Measurements from ENCODE around the gene ANKHD1.
"Not testable (repeated sequence)": the region's sequence is repeated elsewhere in the genome, so short reads cannot be mapped to it uniquely, and the experiment has no call there.

ANKHD1 gene

GRCh38 chr5:140427726-140428125 is 26.1 kb downstream of the ANKHD1 start:
- DNase-seq (ENCODE audit: low read depth in 2 of 2), result not testable (repeated sequence)

GRCh38 chr5:140429724-140430123 is 28.1 kb downstream of the ANKHD1 start:
- DNase-seq (ENCODE audit: low read depth in 2 of 2), result no peak

- no peak for DNase-seq (ENCODE audit: low read depth in 2 of 2)
Measured at GRCh38 chr5:140432212-140432611, 30.6 kb downstream of the ANKHD1 start.

- DNase-seq (ENCODE audit: low read depth in 2 of 2), result no peak
Measured at GRCh38 chr5:140432916-140433315, 31.3 kb downstream of the ANKHD1 start.

GRCh38 chr5:140457368-140457767 is 55.7 kb downstream of the ANKHD1 start:
- not testable (repeated sequence) for DNase-seq (ENCODE audit: low read depth in 2 of 2)

GRCh38 chr5:140466981-140467742 is 65.5 kb downstream of the ANKHD1 start:
- DNase-seq (ENCODE audit: low read depth in 2 of 2), result no peak

GRCh38 chr5:140468188-140468587 is 66.6 kb downstream of the ANKHD1 start:
- no peak for DNase-seq (ENCODE audit: low read depth in 2 of 2)

- DNase-seq (ENCODE audit: low read depth in 2 of 2), result no peak
Measured at GRCh38 chr5:140469259-140469658, 67.6 kb downstream of the ANKHD1 start.

GRCh38 chr5:140480310-140481014 is 78.8 kb downstream of the ANKHD1 start:
- no peak for DNase-seq (ENCODE audit: low read depth in 2 of 2)

- no peak for DNase-seq (ENCODE audit: low read depth in 2 of 2)
Measured at GRCh38 chr5:140481758-140482157, 80.1 kb downstream of the ANKHD1 start.

- no peak for DNase-seq (ENCODE audit: low read depth in 2 of 2)
Measured at GRCh38 chr5:140483055-140483454, 81.4 kb downstream of the ANKHD1 start.

GRCh38 chr5:140488141-140488540 is 86.5 kb downstream of the ANKHD1 start:
- not testable (repeated sequence) for DNase-seq (ENCODE audit: low read depth in 2 of 2)

- no peak for DNase-seq (ENCODE audit: low read depth in 2 of 2)
Measured at GRCh38 chr5:140488914-140489313, 87.3 kb downstream of the ANKHD1 start.

- no peak for DNase-seq (ENCODE audit: low read depth in 2 of 2)
Measured at GRCh38 chr5:140497897-140498296, 96.3 kb downstream of the ANKHD1 start.

GRCh38 chr5:140498591-140498990 is 97.0 kb downstream of the ANKHD1 start:
- no peak for DNase-seq (ENCODE audit: low read depth in 2 of 2)

GRCh38 chr5:140502834-140503233 is 101.2 kb downstream of the ANKHD1 start:
- DNase-seq (ENCODE audit: low read depth in 2 of 2), result no peak

GRCh38 chr5:140509898-140510297 is 108.3 kb downstream of the ANKHD1 start:
- DNase-seq (ENCODE audit: low read depth in 2 of 2), result no peak

GRCh38 chr5:140513124-140513523 is 111.5 kb downstream of the ANKHD1 start:
- no peak for DNase-seq (ENCODE audit: low read depth in 2 of 2)

- no peak for DNase-seq (ENCODE audit: low read depth in 2 of 2)
Measured at GRCh38 chr5:140524003-140524402, 122.4 kb downstream of the ANKHD1 start.

GRCh38 chr5:140540227-140540626 is 138.6 kb downstream of the ANKHD1 start:
- no peak for DNase-seq (ENCODE audit: low read depth in 2 of 2)

- DNase-seq (ENCODE audit: low read depth in 2 of 2), result no peak
Measured at GRCh38 chr5:140542972-140543371, 141.3 kb downstream of the ANKHD1 start.

- DNase-seq (ENCODE audit: low read depth in 2 of 2), result no peak
Measured at GRCh38 chr5:140544986-140545385, 143.4 kb downstream of the ANKHD1 start.

GRCh38 chr5:140545606-140546005 is 144.0 kb downstream of the ANKHD1 start:
- DNase-seq (ENCODE audit: low read depth in 2 of 2), result no peak
